Sigmoid colon (tissue), 7 donors: ENCODE results near the gene MRPS12. TPM values are rescaled to one million over a fixed set of nuclear protein-coding genes. Genes with fewer than 3 reads are reported as not detected.

Experiments used
- DNase-seq: peaks from one replicate; pipeline ENCODE4 v3.0.0-alpha.2; 2019
- H3K27ac ChIP-seq, 4 donors: fragments of 200-600 bp; sonication (generic); one replicate each; pipeline ENCODE4 v1.5.1; 2016 to 2019; ENCODE audit warnings: mild to moderate bottlenecking in 1 of 4
- H3K27me3 ChIP-seq, 3 donors: fragments of 200-600 bp; sonication (generic); one replicate each; pipeline ENCODE4 v1.5.1; 2019; ENCODE audit warnings: mild to moderate bottlenecking in 1 of 3
- H3K36me3 ChIP-seq, 4 donors: fragments of 200-600 bp; sonication (generic); one replicate each; pipeline ENCODE4 v1.5.1; 2016 to 2019
- H3K4me1 ChIP-seq, 4 donors: fragments of 200-600 bp; sonication (generic); one replicate each; pipeline ENCODE4 v1.5.1; 2017 to 2019
- H3K4me3 ChIP-seq, 4 donors: fragments of 200-600 bp; sonication (generic); one replicate each; pipeline ENCODE4 v1.5.1; 2017 to 2019; ENCODE audit warnings: mild to moderate bottlenecking in 2 of 4, moderate library complexity in 1 of 4
- H3K9me3 ChIP-seq, 4 donors: fragments of 200-600 bp in 3 of 4; sonication (generic) in 3 of 4; one replicate each; pipeline versions ENCODE4 v1.5.1 to v1.6.1; 2013 to 2019
- EP300 ChIP-seq, 4 donors: sonication (generic); formaldehyde crosslinking; IDR thresholded peaks; one replicate each; pipeline ENCODE4 v1.6.1; 2017; ENCODE audit warnings: antibody characterized with exemption in 4 of 4
- POLR2A ChIP-seq, 2 donors: fragments of 450-650 bp; IDR thresholded peaks; one replicate each; pipeline ENCODE4 v1.6.1; 2016; ENCODE audit warnings: antibody characterized with exemption in 2 of 2, mild to moderate bottlenecking in 2 of 2, moderate library complexity in 2 of 2
- POLR2AphosphoS5 ChIP-seq, 4 donors: sonication (generic); formaldehyde crosslinking; IDR thresholded peaks; one replicate each; pipeline ENCODE4 v1.6.1; 2017; ENCODE audit warnings: antibody characterized with exemption in 4 of 4
- WGBS, 2 donors: extraction: QIAGEN DNeasy Blood & Tissue Kit; methylation state at CpG; one replicate each; pipeline ENCODE4 v1.1.7; 2013; 5-methylcytosine and 5-hydroxymethylcytosine counted together
- intact Hi-C: fragments of 100-400 bp; cut with DNase I; formaldehyde crosslinking; loops from one replicate; pipeline ENCODE4 v1.15.1; 2023
- polyA plus RNA-seq, 3 donors: library from polyadenylated mRNA; stranded (reverse); fragments of 200-250 nt; gene quantifications; one replicate each; pipeline ENCODE4 v1.2.3, GENCODE V29; 2013
- total RNA-seq, 4 donors: library from RNA; depleted of rRNA; stranded (reverse); fragments of >200 nt; gene quantifications; one replicate each; pipeline ENCODE4 v1.1.0, GENCODE V29; 2016
- TF ChIP-seq, protein P1 (sequence below), 4 experiments: fragments of 450-650 bp in 3 of 4; fragments of 200-600 bp in 1 of 4; IDR thresholded peaks; one replicate each; pipeline ENCODE4 v1.5.1; 2016 to 2019; ENCODE audit warnings: antibody characterized with exemption in 4 of 4, mild to moderate bottlenecking in 3 of 4, moderate library complexity in 2 of 4
- donor health status: healthy with polysubstance abuse.
- donor health status: Bipolar disorder and iron deficiency.
- donor health status: healthy.

The MRPS12 gene
- total and polyA plus RNA-seq, 7 donors: 25.0 to 74.4 (median 30.7) TPM

GRCh38 chr19:38917516-38917915, 13.2 kb upstream of the MRPS12 start:
- TF ChIP-seq POLR2AphosphoS5 (IDR thresholded peaks at IDR 0.05) (no peak), EP300 (IDR thresholded peaks at IDR 0.05) (no peak), POLR2A (IDR thresholded peaks at IDR 0.05) (no peak)
- TF ChIP-seq, protein P1, sequence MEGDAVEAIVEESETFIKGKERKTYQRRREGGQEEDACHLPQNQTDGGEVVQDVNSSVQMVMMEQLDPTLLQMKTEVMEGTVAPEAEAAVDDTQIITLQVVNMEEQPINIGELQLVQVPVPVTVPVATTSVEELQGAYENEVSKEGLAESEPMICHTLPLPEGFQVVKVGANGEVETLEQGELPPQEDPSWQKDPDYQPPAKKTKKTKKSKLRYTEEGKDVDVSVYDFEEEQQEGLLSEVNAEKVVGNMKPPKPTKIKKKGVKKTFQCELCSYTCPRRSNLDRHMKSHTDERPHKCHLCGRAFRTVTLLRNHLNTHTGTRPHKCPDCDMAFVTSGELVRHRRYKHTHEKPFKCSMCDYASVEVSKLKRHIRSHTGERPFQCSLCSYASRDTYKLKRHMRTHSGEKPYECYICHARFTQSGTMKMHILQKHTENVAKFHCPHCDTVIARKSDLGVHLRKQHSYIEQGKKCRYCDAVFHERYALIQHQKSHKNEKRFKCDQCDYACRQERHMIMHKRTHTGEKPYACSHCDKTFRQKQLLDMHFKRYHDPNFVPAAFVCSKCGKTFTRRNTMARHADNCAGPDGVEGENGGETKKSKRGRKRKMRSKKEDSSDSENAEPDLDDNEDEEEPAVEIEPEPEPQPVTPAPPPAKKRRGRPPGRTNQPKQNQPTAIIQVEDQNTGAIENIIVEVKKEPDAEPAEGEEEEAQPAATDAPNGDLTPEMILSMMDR (IDR thresholded peaks at IDR 0.05): no peak
- Histone ChIP-seq H3K27me3 (peaks cover 0 to 2% (median 0%) of the 10 kb centered on the region in 3 donors), H3K36me3 (peaks cover 0 to 12% (median 0%) of the 10 kb centered on the region in 4 donors), H3K4me1 (no peaks in the 10 kb centered on the region), H3K4me3 (no peak overlapping the region), H3K27ac (no peak overlapping the region), H3K9me3 (no peaks in the 10 kb centered on the region)
- WGBS, 2 donors: 85 to 92% methylated on average over 9 of the region's 9 CpGs
- no peak for DNase-seq
- intact Hi-C loops: no loop called here

- Histone ChIP-seq H3K4me1 (no peaks in the 10 kb centered on the region), H3K4me3 (no peak overlapping the region), H3K36me3 (peaks cover 0 to 13% (median 0%) of the 10 kb centered on the region in 4 donors), H3K9me3 (no peaks in the 10 kb centered on the region), H3K27me3 (no peaks in the 10 kb centered on the region), H3K27ac (no peak overlapping the region)
- 56 to 82% methylated on average over 13 of the region's 13 CpGs for WGBS, 2 donors
- intact Hi-C loops: no loop called here
- no peak for TF ChIP-seq POLR2AphosphoS5 (IDR thresholded peaks at IDR 0.05)
- TF ChIP-seq, protein P1 (IDR thresholded peaks at IDR 0.05): no peak
- TF ChIP-seq POLR2A (IDR thresholded peaks at IDR 0.05): no peak
- no peak for TF ChIP-seq EP300 (IDR thresholded peaks at IDR 0.05)
- DNase-seq: no peak
Measured at GRCh38 chr19:38917921-38918491, 12.7 kb upstream of the MRPS12 start.

GRCh38 chr19:38918526-38918925, 12.2 kb upstream of the MRPS12 start:
- intact Hi-C loops: no loop called here
- Histone ChIP-seq H3K4me1 (no peaks in the 10 kb centered on the region), H3K36me3 (peaks cover 0 to 15% (median 0%) of the 10 kb centered on the region in 4 donors), H3K4me3 (no peak overlapping the region), H3K27me3 (no peaks in the 10 kb centered on the region), H3K9me3 (no peaks in the 10 kb centered on the region), H3K27ac (no peak overlapping the region)
- no peak for TF ChIP-seq EP300 (IDR thresholded peaks at IDR 0.05)
- TF ChIP-seq, protein P1 (IDR thresholded peaks at IDR 0.05): no peak
- no peak for TF ChIP-seq POLR2A (IDR thresholded peaks at IDR 0.05)
- no peak for TF ChIP-seq POLR2AphosphoS5 (IDR thresholded peaks at IDR 0.05)
- 89 to 94% methylated on average over 10 of the region's 10 CpGs for WGBS, 2 donors
- DNase-seq: no peak

DNA sequence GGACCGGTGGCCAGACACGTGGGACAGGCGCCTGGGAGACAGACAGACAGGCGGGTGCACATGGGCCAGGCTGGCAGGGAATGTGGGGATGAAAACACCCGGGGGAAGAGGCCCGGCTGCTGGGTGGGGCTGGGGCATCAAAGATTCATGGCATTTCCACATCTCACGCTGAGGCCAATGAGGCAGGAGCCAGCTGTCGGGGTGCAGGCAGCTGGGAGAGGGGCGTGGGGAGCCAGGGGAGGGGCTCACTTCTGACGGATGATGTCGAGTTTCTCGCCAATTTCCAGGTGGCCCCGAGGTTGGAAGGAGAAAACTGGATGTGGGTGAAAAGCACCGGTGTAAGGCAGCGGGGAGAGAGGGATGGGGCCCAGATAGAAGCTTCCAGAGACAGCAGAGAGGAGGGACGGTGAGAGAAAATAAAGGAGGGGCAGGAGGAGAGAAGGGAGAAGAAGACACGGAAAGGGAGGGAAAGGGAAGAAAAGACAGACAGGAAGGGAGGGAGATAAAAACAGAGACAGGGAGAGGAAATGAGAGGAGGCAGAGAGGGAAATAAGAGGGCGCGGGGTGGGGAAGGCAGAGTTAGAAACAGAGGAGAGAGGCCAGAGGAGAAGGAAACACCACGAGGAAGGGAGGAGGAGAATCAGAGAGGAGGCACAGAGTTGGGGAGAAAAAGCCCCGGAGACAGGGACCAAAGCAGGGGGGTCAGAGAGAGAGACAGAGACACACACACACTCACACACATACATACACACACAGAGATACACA, 10.7 kb upstream of the MRPS12 start:
- no peaks in the 10 kb centered on the region for H3K9me3 ChIP-seq
- WGBS, 2 donors: 72 to 76% methylated on average over 21 of the region's 21 CpGs
- no peaks in the 10 kb centered on the region for H3K4me1 ChIP-seq
- intact Hi-C loops: no loop called here
- no peak overlapping the region for H3K4me3 ChIP-seq
- TF ChIP-seq EP300 (IDR thresholded peaks at IDR 0.05) (no peak), POLR2A (IDR thresholded peaks at IDR 0.05) (no peak), POLR2AphosphoS5 (IDR thresholded peaks at IDR 0.05) (no peak)
- TF ChIP-seq, protein P1 (IDR thresholded peaks at IDR 0.05): no peak
- no peak for DNase-seq
- H3K27me3 ChIP-seq: no peaks in the 10 kb centered on the region
- H3K36me3 ChIP-seq: peaks cover 0 to 30% (median 5%) of the 10 kb centered on the region in 4 donors
- H3K27ac ChIP-seq: no peak overlapping the region
